ENCODE measurements around the gene ZC3HAV1.
A peak's percentile ranks its signal among the peaks of the same experiment; 100 is the strongest.

Gene ZC3HAV1

DNA sequence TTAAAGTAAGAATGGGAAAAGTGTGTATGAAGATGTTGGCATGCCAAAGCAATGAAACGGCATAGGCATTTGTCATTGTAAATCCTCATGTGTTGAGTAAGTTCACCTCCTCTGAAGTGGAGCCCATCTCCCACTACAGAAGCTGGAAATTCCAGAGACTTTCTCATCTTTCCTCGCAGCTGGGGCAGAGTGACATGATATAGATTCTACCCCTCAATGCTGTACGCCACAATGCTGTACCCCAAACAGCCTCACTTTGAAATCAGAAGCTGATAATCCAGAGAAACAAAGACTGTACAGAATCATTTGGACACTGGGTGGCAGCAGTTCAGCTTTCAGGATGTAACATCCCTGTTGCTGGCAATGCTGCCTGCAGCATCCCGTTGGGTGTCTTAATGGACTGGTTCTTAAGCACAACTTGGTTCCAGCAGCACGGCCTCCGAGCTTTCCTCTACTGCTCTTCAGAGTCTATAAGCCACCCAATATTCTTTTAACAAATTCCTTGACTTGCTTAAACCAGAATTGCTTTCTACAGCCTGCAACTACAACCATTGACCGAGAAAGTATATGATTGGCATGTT, 92.5 kb downstream of the ZC3HAV1 start:
- DNase-seq (ENCODE audit: low spot score), result peak; percentile 65

- DNase-seq (ENCODE audit: low spot score), result no peak
Measured at GRCh38 chr7:139011373-139011772, 98.1 kb downstream of the ZC3HAV1 start.

DNA sequence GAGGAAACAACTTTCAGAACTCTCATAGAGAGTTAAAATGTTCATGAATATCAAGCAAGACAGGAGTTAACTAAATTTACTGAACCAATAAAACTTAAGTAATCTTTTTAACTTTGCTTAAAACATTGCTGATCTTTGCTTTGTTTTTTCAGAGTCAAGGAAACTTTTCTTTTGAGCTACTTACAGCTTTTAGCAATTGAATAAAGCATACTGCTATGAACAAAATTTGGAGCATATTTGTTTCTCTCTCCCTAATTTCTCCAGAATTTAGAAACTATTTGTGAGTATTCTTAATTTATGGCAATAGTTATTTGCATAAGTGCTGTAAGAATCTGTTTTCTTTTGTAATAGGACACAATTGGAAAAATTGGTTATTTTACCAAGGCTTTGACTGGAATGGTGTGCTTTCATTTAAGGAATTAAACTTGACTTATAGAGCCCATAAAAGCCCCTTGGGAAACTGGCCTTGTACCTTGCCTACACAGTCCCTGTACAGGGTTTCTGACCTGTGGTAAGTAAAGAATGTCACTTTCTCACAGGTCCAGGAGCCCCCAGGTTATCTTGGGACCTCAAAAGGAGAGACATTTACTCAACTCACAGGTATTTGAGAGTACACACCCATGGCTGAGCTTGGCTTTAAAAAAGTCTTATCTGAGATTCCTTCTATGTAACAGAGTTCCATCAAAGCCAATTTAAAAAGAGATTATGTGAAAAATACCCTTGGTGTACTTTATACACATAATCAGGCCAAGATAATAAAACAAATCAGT, 105.0 kb downstream of the ZC3HAV1 start:
- no peak for DNase-seq (ENCODE audit: low spot score)

DNA sequence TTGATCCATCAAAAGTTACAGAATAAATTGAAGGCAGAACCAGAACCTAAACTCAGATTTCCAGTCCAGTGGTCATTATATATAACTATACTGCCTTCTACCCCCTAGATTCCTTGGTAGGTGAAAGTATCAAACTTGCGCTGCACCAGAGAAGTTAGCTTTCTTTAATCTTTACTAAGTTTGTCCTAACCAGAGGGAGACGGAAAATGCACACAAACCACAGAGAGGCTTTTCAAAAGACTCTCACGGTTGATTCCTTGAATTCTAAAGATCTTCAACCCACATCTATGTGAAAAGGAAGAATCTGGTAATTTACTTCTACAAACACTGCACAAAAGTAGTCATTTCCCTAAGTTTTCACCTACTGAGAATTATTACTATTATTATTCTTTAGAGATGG, 110.1 kb downstream of the ZC3HAV1 start:
- DNase-seq (ENCODE audit: low spot score), result no peak

Data from activated CD4-positive, alpha-beta T cell treated with anti-CD3 and anti-CD28 coated beads, Interleukin-2, Interleukin-4, amounts not matched to agents 100 ng/mL and 50 ng/mL, durations not matched to agents 16 hours and 8 hours (primary cell).